K562 (cell line): Measurements from ENCODE around the gene TRAF3. TPM values are rescaled to one million over a fixed set of nuclear protein-coding genes. Genes with fewer than 3 reads are reported as not detected.

Source experiments
- ATAC-seq: fragments of 200-7000 bp; cut with Tn5 transposase; 3 replicates; pipeline ENCODE4 v1.9.1; 2020; ENCODE audit warnings: moderate library complexity
- BruUV-seq: library from RNA; stranded (reverse); fragments of 400-500 nt; replicated peaks from 2 replicates; lab custom pipeline; 2021; lab: Mats Ljungman, UMichigan
- CTCF ChIA-PET: fragments of 300-600 bp; formaldehyde crosslinking; extraction: SDS; loops from one replicate; lab custom pipeline; 2021; ENCODE audit warnings: low intra/inter-chr PET ratio; lab: Yijun Ruan, JAX
- POLR2A ChIA-PET: fragments of 300-600, 350-650 bp; sonication (Branson Sonifier 250); formaldehyde crosslinking; extraction: SDS; loops from one replicate; lab custom pipeline; 2021; ENCODE audit warnings: antibody characterized with exemption, inconsistent platforms; lab: Yijun Ruan, JAX
- DNase-seq, 4 experiments: peaks; one replicate each; pipeline versions ENCODE4 v3.0.0 to v3.0.0-alpha.2; 2011 to 2018; ENCODE audit warnings: low spot score in 3 of 4, mixed read lengths in 3 of 4; ENCODE audit errors: extremely low read depth in 1 of 4
- FAIRE-seq: peaks from 2 replicates; lab custom pipeline; 2011; peaks lifted over from hg19 to GRCh38; lab: Jason Lieb, UNC
- H2AFZ ChIP-seq: 2 replicates; pipeline ENCODE4 v1.6.0; 2011; ENCODE audit warnings: low read depth, low read length, control low read depth, inconsistent platforms
- H3K27ac ChIP-seq: fragments of 200-600 bp; 3 replicates; pipeline ENCODE4 v1.8.0; 2011; ENCODE audit warnings: low read depth, mild to moderate bottlenecking, control low read depth, inconsistent platforms, low read length, moderate library complexity, mixed read lengths; ENCODE audit errors: extremely low read depth
- H3K27me3 ChIP-seq, 2 experiments: fragments of 300-600 bp in 1 of 2; 2 replicates in 1 of 2; 3 replicates in 1 of 2; pipeline versions ENCODE4 v1.6.0 to v1.8.0; 2011; ENCODE audit warnings: inconsistent platforms in 2 of 2, low read length in 2 of 2, mild to moderate bottlenecking in 1 of 2, mixed read lengths in 1 of 2, moderate library complexity in 1 of 2; ENCODE audit not compliant: control insufficient read depth in 2 of 2, insufficient read depth in 2 of 2
- H3K36me3 ChIP-seq: fragments of 300-600 bp; 3 replicates; pipeline ENCODE4 v1.8.0; 2011; ENCODE audit warnings: mild to moderate bottlenecking, low read length, inconsistent platforms; ENCODE audit not compliant: control insufficient read depth, insufficient read depth
- H3K4me1 ChIP-seq, 2 experiments: fragments of 200-600 bp in 1 of 2; replicated peaks in 1 of 2; 2 replicates in 1 of 2; 3 replicates in 1 of 2; pipeline versions ENCODE4 v1.5.1 to v1.8.0; 2011; ENCODE audit warnings: inconsistent platforms in 2 of 2, low read length in 2 of 2, mild to moderate bottlenecking in 1 of 2, mixed read lengths in 1 of 2, moderate library complexity in 1 of 2; ENCODE audit not compliant: control insufficient read depth in 2 of 2, insufficient read depth in 2 of 2
- H3K4me2 ChIP-seq: 2 replicates; pipeline ENCODE4 v1.6.1; 2011; ENCODE audit warnings: low read length, control low read depth, inconsistent platforms, mixed read lengths; ENCODE audit not compliant: insufficient read depth
- H3K4me3 ChIP-seq: fragments of 200-600 bp; sonication (generic), shearing (Covaris generic); 2 replicates; pipeline ENCODE4 v1.5.1; 2016; ENCODE audit warnings: control low read depth, inconsistent platforms
- H3K79me2 ChIP-seq: fragments of 200-600 bp; 3 replicates; pipeline ENCODE4 v1.8.0; 2011; ENCODE audit warnings: low read length, inconsistent platforms; ENCODE audit not compliant: control insufficient read depth, insufficient read depth
- H3K9ac ChIP-seq, 2 experiments: 2 replicates each; pipeline versions ENCODE4 v1.6.0 to v1.6.1; 2011; ENCODE audit warnings: low read depth in 2 of 2, low read length in 2 of 2, control low read depth in 1 of 2, inconsistent platforms in 1 of 2, mild to moderate bottlenecking in 1 of 2, mixed read lengths in 1 of 2; ENCODE audit not compliant: insufficient read depth in 1 of 2
- H3K9me1 ChIP-seq: one replicate; pipeline ENCODE4 v1.6.0; 2011; ENCODE audit warnings: inconsistent platforms, mild to moderate bottlenecking, low read length, moderate library complexity; ENCODE audit not compliant: control insufficient read depth, insufficient read depth
- H3K9me3 ChIP-seq: replicated peaks from 2 replicates; pipeline ENCODE4 v1.5.1; 2011; ENCODE audit warnings: low read depth, low read length, inconsistent platforms; ENCODE audit not compliant: control insufficient read depth, insufficient read depth
- H4K20me1 ChIP-seq: replicated peaks from 2 replicates; pipeline ENCODE4 v1.6.1; 2011; ENCODE audit warnings: low read length, inconsistent platforms, mixed read lengths; ENCODE audit not compliant: control insufficient read depth, insufficient read depth
- C11orf30 ChIP-seq: fragments of 450-650 bp; IDR thresholded peaks from 2 replicates; pipeline ENCODE4 v1.6.1; 2016; ENCODE audit warnings: low read depth, mild to moderate bottlenecking
- CTCFL ChIP-seq: IDR thresholded peaks from 2 replicates; pipeline ENCODE4 v1.6.1; 2011; ENCODE audit warnings: borderline replicate concordance, low read depth, mild to moderate bottlenecking, moderate library complexity, low read length; ENCODE audit not compliant: insufficient read depth, poor library complexity, severe bottlenecking
- EP300 ChIP-seq: IDR thresholded peaks from 2 replicates; pipeline ENCODE4 v1.6.1; 2012; ENCODE audit warnings: low read length, improper control_type of control experiment
- HMGN3 ChIP-seq: IDR thresholded peaks from 2 replicates; pipeline ENCODE4 v1.6.1; 2011; ENCODE audit warnings: borderline replicate concordance, low read depth, mild to moderate bottlenecking, mixed read lengths, low read length; ENCODE audit not compliant: insufficient read length; ENCODE audit errors: extremely low read depth
- LARP7 ChIP-seq: fragments of 450-650 bp; IDR thresholded peaks from 2 replicates; pipeline ENCODE4 v1.6.1; 2016
- PHF8 ChIP-seq: fragments of 200-600 bp; sonication (generic); IDR thresholded peaks from 2 replicates; pipeline ENCODE4 v1.6.1; 2012; ENCODE audit warnings: mixed run types, mild to moderate bottlenecking, inconsistent platforms, low read length, moderate library complexity, borderline replicate concordance
- POLR2AphosphoS2 ChIP-seq: IDR thresholded peaks from 2 replicates; pipeline ENCODE4 v1.6.1; 2012; ENCODE audit warnings: low read length, improper control_type of control experiment
- POLR2G ChIP-seq: fragments of 200-400 bp; formaldehyde crosslinking; IDR thresholded peaks from 2 replicates; pipeline ENCODE4 v1.6.1; 2017; ENCODE audit warnings: low read depth, mild to moderate bottlenecking, antibody characterized with exemption, low read length, moderate library complexity
- RBBP5 ChIP-seq: fragments of 200-600 bp; sonication (generic); IDR thresholded peaks from 2 replicates; pipeline ENCODE4 v1.6.1; 2012; ENCODE audit warnings: borderline replicate concordance, mild to moderate bottlenecking, low read length, control low read depth, inconsistent platforms; ENCODE audit not compliant: insufficient read depth, poor library complexity, severe bottlenecking
- RBFOX2 ChIP-seq: fragments of 200-400 bp; formaldehyde crosslinking; IDR thresholded peaks from 2 replicates; pipeline ENCODE4 v1.6.1; 2017; ENCODE audit warnings: low read depth, mild to moderate bottlenecking, low read length, moderate library complexity
- RHOXF2B ChIP-seq: fragments of 250-450 bp; sonication (Bioruptor Pico); conservative IDR thresholded peaks from 2 replicates; pipeline ENCODE4 v1.5.1; 2021
- UBTF ChIP-seq, 2 experiments: IDR thresholded peaks; 2 replicates each; pipeline ENCODE4 v1.6.1; 2012; ENCODE audit warnings: improper control_type of control experiment in 2 of 2, low read depth in 2 of 2, low read length in 2 of 2, borderline replicate concordance in 1 of 2
- ZBTB26 ChIP-seq: fragments of 450-650 bp; formaldehyde crosslinking; IDR thresholded peaks from 2 replicates; pipeline ENCODE4 v1.4.0; 2022; ENCODE audit warnings: missing genetic modification characterization
- ZFX ChIP-seq: sonication (generic); formaldehyde crosslinking; IDR thresholded peaks from 2 replicates; pipeline ENCODE4 v1.8.0; 2022; ENCODE audit warnings: mild to moderate bottlenecking, missing genetic modification reagents, moderate library complexity
- WGBS: fragments of 100-300 bp; shearing (Covaris generic); methylation state at CpG from one replicate; pipeline ENCODE4 v1.1.6; 2016; ENCODE audit warnings: low coverage, mixed read lengths; ENCODE audit not compliant: insufficient coverage; ENCODE audit errors: missing lambda C conversion rate; 5-methylcytosine and 5-hydroxymethylcytosine counted together
- in situ Hi-C: fragments of 300-500 bp; cut with MboI; formaldehyde crosslinking; loops from 4 replicates; pipeline ENCODE4 v1.15.0; 2018; ENCODE audit warnings: inconsistent platforms, mixed read lengths
- intact Hi-C: fragments of 100-400 bp; cut with micrococcal nuclease; formaldehyde crosslinking; loops from 2 replicates; pipeline ENCODE4 v1.14.2; 2022
- polyA plus RNA-seq, 8 experiments: library from polyadenylated mRNA; depleted of rRNA in 4 of 8; stranded (reverse) in 5 of 8; unstranded in 3 of 8; fragments of >200 nt; fragmentation: Nextera tagmentation in 2 of 8; fragmentation: Illumina TruSeq in 1 of 8; extraction: Ambion mirVana in 2 of 8; extraction: Trizol in 1 of 8; gene quantifications; 2 replicates each; pipeline versions ENCODE4 v1.2.1 to v1.2.3, GENCODE V29; 2011 to 2014; ENCODE audit warnings: inconsistent platforms in 1 of 8, missing spikeins in 1 of 8
- total RNA-seq, 7 experiments: library from RNA; depleted of rRNA in 6 of 7; stranded (reverse); fragments of >200 nt in 6 of 7; fragmentation: Illumina TruSeq in 2 of 7; extraction: Trizol in 2 of 7; gene quantifications; 2 replicates each; pipeline versions ENCODE4 v1.2.1 to v1.2.3, GENCODE V29; 2011 to 2021; ENCODE audit warnings: low replicate concordance in 1 of 7

Gene TRAF3
- total and polyA plus RNA-seq, 9 of the 15 experiments (the other 6 are each of a cell fraction or from before 2014, with no cell fraction given), result 0.52 to 21.3 (median 9.9) TPM

- in situ Hi-C loops (no loop called here), intact Hi-C loops (loop anchor here (5.0 kb wide), 2 partner anchors 86 to 256 kb away; no protein-coding TSS in a partner anchor)
- H3K9ac ChIP-seq, result peak overlapping the region; percentile 85 to 92
- H3K4me1 ChIP-seq, result peaks cover 11 to 21% of the 10 kb centered on the region in 2 experiments; a peak in 4 of 5 replicates
- FAIRE-seq (no peak), DNase-seq (peak; percentile 21 to 73 (median 50)), ATAC-seq (peak; percentile 37)
- H3K36me3 ChIP-seq, result peaks cover 7% of the 10 kb centered on the region; the same call in 2 of the 3 replicates
- H3K27ac ChIP-seq, result peak overlapping the region; percentile 87
- H3K27me3 ChIP-seq, result no peaks in the 10 kb centered on the region
- no TSS peak for BruUV-seq
- no peaks in the 10 kb centered on the region for H3K9me1 ChIP-seq
- 0 out of 2 replicates have a peak, but pooled peaks cover 3% of the 10 kb centered on the region for H4K20me1 ChIP-seq
- under 1% methylated on average over 39 of the region's 98 CpGs for WGBS
- H3K79me2 ChIP-seq, result peaks cover 46% of the 10 kb centered on the region
- no peaks in the 10 kb centered on the region for H3K9me3 ChIP-seq
- POLR2A ChIA-PET, result no interaction called here
- CTCF ChIA-PET, result interaction anchor here (0.6 kb wide), 1 partner anchor 8 kb away, joined by 3 read pairs; no protein-coding TSS in a partner anchor
- peak overlapping the region; percentile 78 for H3K4me3 ChIP-seq
- H3K4me2 ChIP-seq, result peak overlapping the region; percentile 90
- peak overlapping the region; percentile 68; the same call in 1 of the 2 replicates for H2AFZ ChIP-seq
- TF ChIP-seq C11orf30 (no peak), UBTF (IDR thresholded peaks at IDR 0.05; ENCODE audit: borderline replicate concordance in 1 of 2, low read depth in 2 of 2, low read length in 2 of 2) (peak in 1 of 2 experiments; percentile 66; a peak in 1 of 4 replicates), ZBTB26 (CRISPR knock-in tag) (no peak), RHOXF2B (CRISPR knock-in tag) (no peak), RBBP5 (peak; percentile 64), CTCFL (no peak), PHF8 (peak; percentile 32; the same call in 1 of the 2 replicates), POLR2AphosphoS2 (no peak), POLR2G (peak; percentile 46; the same call in 1 of the 2 replicates), HMGN3 (no peak), RBFOX2 (peak; percentile 58; the same call in 1 of the 2 replicates), EP300 (no peak), LARP7 (no peak), ZFX (CRISPR knock-in tag) (0 out of 2 replicates have a peak, but pooled peaks have one; percentile 20)
These were observed 575 bp downstream of the TRAF3 start for GRCh38 chr14:102777711-102778337.
